Gastrocnemius medialis (tissue), 4 donors: ENCODE results near the gene PBX4.

Source experiments
- POLR2A ChIP-seq, 2 donors: fragments of 450-650 bp; IDR thresholded peaks; one replicate each; pipeline ENCODE4 v1.6.1; 2017; ENCODE audit warnings: antibody characterized with exemption in 2 of 2, mild to moderate bottlenecking in 2 of 2, moderate library complexity in 2 of 2
- TF ChIP-seq, protein P1 (sequence below), 5 experiments: fragments of 450-650 bp in 3 of 5; fragments of 200-600 bp in 2 of 5; sonication (generic) in 2 of 5; IDR thresholded peaks in 4 of 5; conservative IDR thresholded peaks in 1 of 5; 1 replicate in 4 of 5; 2 replicates in 1 of 5; pipeline ENCODE4 v1.5.1; 2016 to 2019; ENCODE audit warnings: antibody characterized with exemption in 5 of 5, mild to moderate bottlenecking in 3 of 5, moderate library complexity in 3 of 5

DNA sequence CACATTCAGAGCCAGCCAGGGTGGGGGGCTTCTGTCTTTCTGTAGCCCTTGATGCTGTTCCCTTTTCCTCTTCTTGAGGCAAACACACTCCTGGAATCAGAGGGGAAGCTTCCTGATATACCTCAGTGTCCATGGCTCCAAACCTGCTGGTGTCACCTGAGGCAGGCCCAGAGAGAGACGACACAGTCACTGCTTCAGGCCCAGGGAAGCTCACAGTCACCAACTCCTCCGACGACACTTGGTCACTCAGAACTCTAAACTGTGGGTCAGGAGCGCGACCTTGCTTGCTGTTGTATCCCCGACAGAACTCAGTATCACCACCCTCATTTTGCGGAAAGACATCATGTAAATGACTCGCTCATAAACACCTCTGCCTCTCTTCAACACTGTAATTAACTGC lies 43.9 kb upstream of the PBX4 start:
- TF ChIP-seq, protein P1, sequence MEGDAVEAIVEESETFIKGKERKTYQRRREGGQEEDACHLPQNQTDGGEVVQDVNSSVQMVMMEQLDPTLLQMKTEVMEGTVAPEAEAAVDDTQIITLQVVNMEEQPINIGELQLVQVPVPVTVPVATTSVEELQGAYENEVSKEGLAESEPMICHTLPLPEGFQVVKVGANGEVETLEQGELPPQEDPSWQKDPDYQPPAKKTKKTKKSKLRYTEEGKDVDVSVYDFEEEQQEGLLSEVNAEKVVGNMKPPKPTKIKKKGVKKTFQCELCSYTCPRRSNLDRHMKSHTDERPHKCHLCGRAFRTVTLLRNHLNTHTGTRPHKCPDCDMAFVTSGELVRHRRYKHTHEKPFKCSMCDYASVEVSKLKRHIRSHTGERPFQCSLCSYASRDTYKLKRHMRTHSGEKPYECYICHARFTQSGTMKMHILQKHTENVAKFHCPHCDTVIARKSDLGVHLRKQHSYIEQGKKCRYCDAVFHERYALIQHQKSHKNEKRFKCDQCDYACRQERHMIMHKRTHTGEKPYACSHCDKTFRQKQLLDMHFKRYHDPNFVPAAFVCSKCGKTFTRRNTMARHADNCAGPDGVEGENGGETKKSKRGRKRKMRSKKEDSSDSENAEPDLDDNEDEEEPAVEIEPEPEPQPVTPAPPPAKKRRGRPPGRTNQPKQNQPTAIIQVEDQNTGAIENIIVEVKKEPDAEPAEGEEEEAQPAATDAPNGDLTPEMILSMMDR (IDR thresholded peaks at IDR 0.05 in 4 of 5, conservative IDR thresholded peaks at IDR 0.05 in 1 of 5), result no peak
- TF ChIP-seq POLR2A (IDR thresholded peaks at IDR 0.05), result no peak
